Measurements from ENCODE around the gene TP53TG3B.
"Not testable (repeated sequence)": the region's sequence is repeated elsewhere in the genome, so short reads cannot be mapped to it uniquely, and the experiment has no call there.

Gene TP53TG3B

GRCh38 chr16:33360541-33360940, at the start of gene TP53TG3B:
TSS of gene TP53TG3B (plus strand) at chr16:33360841. CDS start at chr16:33360909, 68 bp downstream.
- DNase-seq, result not testable (repeated sequence)

GRCh38 chr16:33336226-33337012, 24.2 kb upstream of the TP53TG3B start:
- not testable (repeated sequence) for DNase-seq

DNA sequence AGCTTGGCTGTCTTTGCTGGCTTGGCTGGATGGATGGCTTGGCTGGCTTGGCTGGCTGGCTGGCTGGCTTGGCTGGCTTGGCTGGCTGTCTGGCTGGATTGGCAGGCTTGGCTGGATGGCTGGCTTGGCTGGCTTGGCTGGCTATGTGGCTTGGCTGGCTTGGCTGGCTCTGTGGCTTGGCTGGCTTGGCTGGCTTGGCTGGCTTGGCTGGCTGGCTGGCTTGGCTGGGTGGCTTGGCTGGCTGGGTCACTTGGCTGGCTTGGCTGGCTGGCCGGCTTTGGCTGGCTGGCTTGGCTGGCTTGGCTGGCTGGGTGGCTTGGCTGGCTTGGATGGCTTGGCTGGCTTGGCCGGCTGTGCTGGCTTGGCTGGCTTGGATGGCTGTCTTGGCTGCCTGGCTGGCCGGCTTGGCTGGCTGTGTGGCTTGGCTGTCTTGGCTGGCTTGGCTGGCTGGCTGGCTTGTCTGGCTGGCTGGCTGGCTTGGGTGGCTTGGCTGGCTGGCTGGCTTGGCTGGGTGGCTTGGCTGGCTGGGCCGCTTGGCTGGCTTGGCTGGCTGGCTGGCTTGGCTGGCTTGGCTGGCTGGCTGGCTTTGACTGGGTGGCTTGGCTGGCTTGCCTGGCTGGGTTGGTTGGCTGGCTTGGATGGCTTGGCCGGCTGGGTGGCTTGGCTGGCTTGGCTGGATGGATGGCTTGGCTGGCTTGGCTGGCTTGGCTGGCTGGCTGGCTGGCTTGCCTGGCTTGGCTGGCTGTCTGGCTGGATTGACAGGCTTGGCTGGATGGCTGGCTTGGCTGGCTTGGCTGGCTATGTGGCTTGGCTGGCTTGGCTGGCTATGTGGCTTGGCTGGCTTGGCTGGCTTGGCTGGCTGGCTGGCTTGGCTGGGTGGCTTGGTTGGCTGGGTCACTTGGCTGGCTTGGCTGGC, 22.8 kb upstream of the TP53TG3B start:
- not testable (repeated sequence) for DNase-seq

GRCh38 chr16:33338543-33338951, 22.1 kb upstream of the TP53TG3B start:
- not testable (repeated sequence) for DNase-seq

DNA sequence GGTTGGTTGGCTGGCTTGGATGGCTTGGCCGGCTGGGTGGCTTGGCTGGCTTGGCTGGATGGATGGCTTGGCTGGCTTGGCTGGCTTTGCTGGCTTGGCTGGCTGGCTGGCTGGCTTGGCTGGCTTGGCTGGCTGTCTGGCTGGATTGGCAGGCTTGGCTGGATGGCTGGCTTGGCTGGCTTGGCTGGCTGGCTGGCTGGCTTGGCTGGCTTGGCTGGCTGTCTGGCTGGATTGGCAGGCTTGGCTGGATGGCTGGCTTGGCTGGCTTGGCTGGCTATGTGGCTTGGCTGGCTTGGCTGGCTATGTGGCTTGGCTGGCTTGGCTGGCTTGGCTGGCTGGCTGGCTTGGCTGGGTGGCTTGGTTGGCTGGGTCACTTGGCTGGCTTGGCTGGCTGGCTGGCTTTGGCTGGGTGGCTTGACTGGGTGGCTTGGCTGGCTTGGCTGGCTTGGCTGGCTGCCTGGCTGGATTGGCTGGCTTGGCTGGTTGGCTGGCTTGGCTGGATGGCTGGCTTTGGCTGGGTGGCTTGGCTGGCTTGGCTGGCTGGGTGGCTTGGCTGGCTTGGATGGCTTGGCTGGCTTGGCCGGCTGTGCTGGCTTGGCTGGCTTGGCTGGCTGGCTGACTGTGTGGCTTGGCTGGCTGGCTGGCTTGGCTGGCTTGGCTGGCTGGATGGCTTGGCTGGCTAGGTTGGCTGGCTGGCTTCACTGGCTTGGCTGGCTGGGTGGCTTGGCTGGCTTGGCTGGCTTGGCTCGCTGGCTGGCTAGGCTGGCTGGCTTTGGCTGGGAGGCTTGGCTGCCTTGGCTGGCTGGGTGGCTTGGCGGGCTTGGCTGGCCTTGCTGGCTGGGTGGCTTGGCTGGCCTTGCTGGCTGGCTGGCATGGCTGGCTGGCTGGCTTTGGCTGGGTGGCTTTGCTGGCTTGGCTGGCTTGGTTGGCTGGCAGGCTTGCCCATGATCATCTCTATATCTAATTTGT, 21.3 kb upstream of the TP53TG3B start:
- DNase-seq, result not testable (repeated sequence)

Data from SIG-M5 (cell line).